Adrenal gland (tissue), 12 donors: ENCODE data around the gene GTF2F2. TPM values are rescaled to one million over a fixed set of nuclear protein-coding genes. Genes with fewer than 3 reads are reported as not detected.

ENCODE experiments used
- DNase-seq, 7 donors: peaks; one replicate each; pipeline ENCODE4 v3.0.0-alpha.2; 2019 to 2020
- H3K27ac ChIP-seq, 5 donors: fragments of 200-600 bp; sonication (generic) in 4 of 5; 1 replicate in 3 of 5; 2 replicates in 2 of 5; pipeline versions ENCODE4 v1.5.1 to v1.8.0; 2016 to 2020; ENCODE audit warnings: mild to moderate bottlenecking in 1 of 5
- H3K27me3 ChIP-seq: fragments of 200-600 bp; 2 replicates; pipeline ENCODE4 v1.8.0; 2021
- H3K36me3 ChIP-seq, 2 donors: fragments of 200-600 bp; replicated peaks in 1 of 2; 1 replicate in 1 of 2; 2 replicates in 1 of 2; pipeline versions ENCODE4 v1.5.1 to v1.8.0; 2018 to 2022
- H3K4me1 ChIP-seq, 2 donors: fragments of 200-600 bp; replicated peaks in 1 of 2; 1 replicate in 1 of 2; 2 replicates in 1 of 2; pipeline versions ENCODE4 v1.5.1 to v1.8.0; 2018 to 2021
- H3K4me3 ChIP-seq, 4 donors: fragments of 200-600 bp; sonication (generic) in 3 of 4; one replicate each; pipeline ENCODE4 v1.5.1; 2016 to 2018
- H3K9me3 ChIP-seq, 3 donors: fragments of 200-600 bp; sonication (generic) in 1 of 3; replicated peaks in 1 of 3; 1 replicate in 2 of 3; 2 replicates in 1 of 3; pipeline versions ENCODE4 v1.5.1 to v1.8.0; 2016 to 2021
- POLR2A ChIP-seq, 2 donors: fragments of 450-650 bp; IDR thresholded peaks; one replicate each; pipeline ENCODE4 v1.6.1; 2017; ENCODE audit warnings: antibody characterized with exemption in 2 of 2, mild to moderate bottlenecking in 2 of 2, moderate library complexity in 1 of 2
- WGBS, 4 donors: extraction: QIAGEN DNeasy Blood & Tissue Kit in 2 of 4; methylation state at CpG; one replicate each; pipeline versions ENCODE4 v1.1.5 to v1.1.7; 2013 to 2017; 5-methylcytosine and 5-hydroxymethylcytosine counted together
- intact Hi-C, 2 donors: fragments of 100-400 bp; cut with DNase I; formaldehyde crosslinking; loops; one replicate each; pipeline versions ENCODE4 v1.14.1 to v1.15.0; 2022 to 2023
- polyA plus RNA-seq, 3 donors: library from polyadenylated mRNA; stranded (reverse); fragments of 200-250 nt in 2 of 3; fragments of 350-450 nt in 1 of 3; fragmentation: Illumina TruSeq in 1 of 3; extraction: RNeasy Lipid Tissue Mini Kit (QIAGEN cat#74804) in 1 of 3; gene quantifications; one replicate each; pipeline ENCODE4 v1.2.3, GENCODE V29; 2013 to 2014
- total RNA-seq, 9 donors: library from RNA; depleted of rRNA in 4 of 9; stranded (reverse); fragments of >200 nt in 4 of 9; fragments of 120-200 nt in 1 of 9; fragmentation: NEBNext Ultra II Directional in 1 of 9; extraction: Animal tissue kit (Norgen Biotek cat#: 25700) in 1 of 9; gene quantifications; one replicate each; pipeline versions ENCODE4 v1.1.0 to v1.2.4, GENCODE V29; 2013 to 2023
- TF ChIP-seq, protein P1 (sequence below), 6 experiments: fragments of 450-650 bp in 4 of 6; fragments of 200-600 bp in 2 of 6; sonication (generic) in 1 of 6; IDR thresholded peaks; 1 replicate in 5 of 6; 2 replicates in 1 of 6; pipeline versions ENCODE4 v1.5.1 to v1.8.0; 2016 to 2021; ENCODE audit warnings: antibody characterized with exemption in 6 of 6, mild to moderate bottlenecking in 2 of 6, moderate library complexity in 1 of 6
- donor health status: healthy with polysubstance abuse.
- donor health status: Bipolar disorder and iron deficiency.
- donor health status: DM: yes; HTN: yes; CAD: no.
- donor health status: DM: no; HTN: no; CAD: no.
- donor health status: DM: no; HTN: no; CAD: no.
- donor health status: DM: yes; HTN: yes; CAD: no.

Gene GTF2F2
- total and polyA plus RNA-seq, 12 donors = 11.4 to 34.4 (median 23.0) TPM

DNA sequence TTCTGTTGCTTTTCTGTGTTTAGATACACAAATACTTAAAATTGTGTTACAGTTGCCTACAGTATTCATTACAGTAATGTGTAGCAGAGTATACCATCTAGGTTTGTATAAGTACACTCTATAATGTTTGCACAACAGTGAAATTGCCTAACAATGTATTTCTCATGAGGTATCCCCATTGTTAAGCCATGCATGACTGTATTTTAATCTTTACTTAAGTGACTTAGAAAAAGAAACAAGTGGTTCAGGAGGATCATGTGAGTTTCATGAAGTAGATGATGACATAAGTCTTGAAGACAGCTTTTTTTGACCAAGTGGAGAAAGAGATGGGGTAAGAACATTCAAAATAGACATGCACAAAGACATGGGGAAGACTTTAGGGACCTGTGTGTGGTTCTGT lies 88.9 kb downstream of the GTF2F2 start:
- Histone ChIP-seq H3K4me3 (no peak overlapping the region), H3K36me3 (no peaks in the 10 kb centered on the region), H3K27me3 (no peaks in the 10 kb centered on the region), H3K4me1 (peaks cover 16 to 26% of the 10 kb centered on the region in 2 donors), H3K9me3 (no peaks in the 10 kb centered on the region), H3K27ac (no peak overlapping the region)
- TF ChIP-seq POLR2A (IDR thresholded peaks at IDR 0.05) = no peak
- TF ChIP-seq, protein P1, sequence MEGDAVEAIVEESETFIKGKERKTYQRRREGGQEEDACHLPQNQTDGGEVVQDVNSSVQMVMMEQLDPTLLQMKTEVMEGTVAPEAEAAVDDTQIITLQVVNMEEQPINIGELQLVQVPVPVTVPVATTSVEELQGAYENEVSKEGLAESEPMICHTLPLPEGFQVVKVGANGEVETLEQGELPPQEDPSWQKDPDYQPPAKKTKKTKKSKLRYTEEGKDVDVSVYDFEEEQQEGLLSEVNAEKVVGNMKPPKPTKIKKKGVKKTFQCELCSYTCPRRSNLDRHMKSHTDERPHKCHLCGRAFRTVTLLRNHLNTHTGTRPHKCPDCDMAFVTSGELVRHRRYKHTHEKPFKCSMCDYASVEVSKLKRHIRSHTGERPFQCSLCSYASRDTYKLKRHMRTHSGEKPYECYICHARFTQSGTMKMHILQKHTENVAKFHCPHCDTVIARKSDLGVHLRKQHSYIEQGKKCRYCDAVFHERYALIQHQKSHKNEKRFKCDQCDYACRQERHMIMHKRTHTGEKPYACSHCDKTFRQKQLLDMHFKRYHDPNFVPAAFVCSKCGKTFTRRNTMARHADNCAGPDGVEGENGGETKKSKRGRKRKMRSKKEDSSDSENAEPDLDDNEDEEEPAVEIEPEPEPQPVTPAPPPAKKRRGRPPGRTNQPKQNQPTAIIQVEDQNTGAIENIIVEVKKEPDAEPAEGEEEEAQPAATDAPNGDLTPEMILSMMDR (IDR thresholded peaks at IDR 0.05) = no peak
- DNase-seq = no peak
- intact Hi-C loops = no loop called here

DNA sequence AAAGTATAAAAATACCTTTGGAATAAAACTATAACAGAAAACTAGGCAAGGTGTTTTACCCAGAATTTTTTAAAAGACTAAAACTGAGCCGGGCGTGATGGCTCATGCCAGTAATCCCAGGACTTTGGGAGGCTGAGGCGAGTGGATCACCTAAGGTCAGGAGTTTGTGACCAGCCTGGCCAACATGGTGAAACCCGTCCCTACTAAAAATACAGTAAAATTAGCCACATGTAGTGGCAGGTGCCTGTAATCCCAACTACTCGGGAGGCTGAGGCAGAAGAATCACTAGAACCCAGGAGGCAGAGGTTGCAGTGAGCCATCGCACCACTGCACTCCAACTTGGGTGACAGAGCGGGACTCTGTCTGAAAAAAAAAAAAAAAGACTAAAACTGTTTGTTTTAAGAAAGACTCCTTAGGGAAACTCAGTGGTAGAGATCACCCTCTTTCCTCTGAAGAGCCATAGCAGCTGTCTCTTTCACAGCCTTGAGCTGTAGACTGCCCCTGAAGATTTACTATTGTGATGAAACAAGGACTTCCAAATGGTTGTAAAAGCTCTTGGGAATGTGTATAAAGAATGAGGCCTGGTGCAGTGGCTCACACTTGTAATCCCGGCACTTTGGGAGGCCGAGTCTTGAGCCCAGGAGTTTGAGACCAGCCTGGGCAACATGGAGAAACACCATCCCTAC lies 95.2 kb downstream of the GTF2F2 start:
- TF ChIP-seq, protein P1 (IDR thresholded peaks at IDR 0.05) = no peak
- TF ChIP-seq POLR2A (IDR thresholded peaks at IDR 0.05) = no peak
- Histone ChIP-seq H3K4me3 (no peak overlapping the region), H3K4me1 (peaks cover 4 to 22% of the 10 kb centered on the region in 2 donors), H3K27ac (no peak overlapping the region), H3K9me3 (no peaks in the 10 kb centered on the region), H3K36me3 (no peaks in the 10 kb centered on the region), H3K27me3 (no peaks in the 10 kb centered on the region)
- WGBS, 4 donors = 83 to 92% (median 91%) methylated on average over 9 of the region's 9 CpGs
- no peak for DNase-seq
- intact Hi-C loops = no loop called here

DNA sequence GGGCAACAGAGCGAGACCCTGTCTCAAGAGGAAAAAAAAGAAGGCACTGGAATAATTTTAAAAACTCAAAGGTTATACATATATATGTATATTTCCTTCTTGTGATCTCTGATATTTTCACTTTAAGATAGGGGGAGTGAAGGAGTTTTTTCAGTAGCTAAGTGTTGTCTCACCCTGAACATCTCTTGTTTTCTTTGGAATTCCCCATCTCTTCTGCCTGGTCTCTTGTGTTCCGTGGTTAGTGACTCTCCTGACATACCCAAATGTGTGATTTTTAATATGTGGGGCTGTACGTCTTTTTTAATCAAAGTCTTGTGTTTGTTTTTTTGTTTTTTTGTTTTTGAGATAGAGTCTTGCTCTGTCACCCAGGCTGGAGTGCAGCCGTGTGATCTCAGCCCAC lies 95.9 kb downstream of the GTF2F2 start:
- Histone ChIP-seq H3K27ac (no peak overlapping the region), H3K4me3 (no peak overlapping the region), H3K36me3 (no peaks in the 10 kb centered on the region), H3K9me3 (no peaks in the 10 kb centered on the region), H3K4me1 (peaks cover 4 to 22% of the 10 kb centered on the region in 2 donors), H3K27me3 (no peaks in the 10 kb centered on the region)
- intact Hi-C loops = no loop called here
- WGBS, 4 donors = 86 to 96% (median 93%) methylated on average over 4 of the region's 4 CpGs
- TF ChIP-seq, protein P1 (IDR thresholded peaks at IDR 0.05) = no peak
- TF ChIP-seq POLR2A (IDR thresholded peaks at IDR 0.05) = no peak
- DNase-seq = no peak

DNA sequence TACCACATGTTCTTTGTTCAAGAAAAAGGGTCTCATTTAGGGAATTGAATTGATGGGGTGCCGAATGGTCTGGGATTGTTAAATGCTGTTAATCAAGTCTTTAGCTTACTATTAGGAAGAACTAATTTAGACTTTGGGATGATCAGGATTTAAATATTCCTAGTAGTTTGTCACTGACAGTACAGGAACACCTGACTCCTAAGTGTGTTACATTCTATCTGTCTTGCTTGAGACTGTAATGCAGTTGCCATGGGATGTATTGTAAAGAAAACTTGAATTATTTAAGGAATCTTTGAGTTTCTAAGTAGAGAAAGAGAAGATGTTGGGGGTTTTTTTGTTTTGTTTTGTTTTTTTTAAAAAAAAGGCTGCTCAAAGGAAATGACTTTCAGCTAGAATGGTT lies 98.4 kb downstream of the GTF2F2 start:
- intact Hi-C loops = no loop called here
- no peak for TF ChIP-seq POLR2A (IDR thresholded peaks at IDR 0.05)
- TF ChIP-seq, protein P1 (IDR thresholded peaks at IDR 0.05) = no peak
- H3K36me3 ChIP-seq = no peaks in the 10 kb centered on the region
- H3K4me3 ChIP-seq = peak overlapping the region in 1 of 4 donors; percentile 46
- peaks cover 4 to 33% of the 10 kb centered on the region in 2 donors for H3K4me1 ChIP-seq
- no peaks in the 10 kb centered on the region for H3K9me3 ChIP-seq
- 89 to 93% (median 92%) methylated on average over 1 of the region's 1 CpG for WGBS, 4 donors
- peak overlapping the region in 3 of 5 donors; percentile 37 to 78 (median 61) for H3K27ac ChIP-seq
- H3K27me3 ChIP-seq = no peaks in the 10 kb centered on the region
- DNase-seq = no peak
